Activated CD8-positive, alpha-beta memory T cell treated with anti-CD3 and anti-CD28 coated beads, Interleukin-2, amount 50 U/mL, for 1 hour (primary cell): ENCODE measurements around the gene LGALS14.
A peak's percentile ranks its signal among the peaks of the same experiment; 100 is the strongest.
"Not testable (repeated sequence)": the region's sequence is repeated elsewhere in the genome, so short reads cannot be mapped to it uniquely, and the experiment has no call there.

Experiments
- DNase-seq: peaks from one replicate; pipeline ENCODE4 v3.0.0-alpha.2; 2020; ENCODE audit errors: extremely low read depth

LGALS14 gene, protein sequence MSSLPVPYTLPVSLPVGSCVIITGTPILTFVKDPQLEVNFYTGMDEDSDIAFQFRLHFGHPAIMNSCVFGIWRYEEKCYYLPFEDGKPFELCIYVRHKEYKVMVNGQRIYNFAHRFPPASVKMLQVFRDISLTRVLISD

DNA sequence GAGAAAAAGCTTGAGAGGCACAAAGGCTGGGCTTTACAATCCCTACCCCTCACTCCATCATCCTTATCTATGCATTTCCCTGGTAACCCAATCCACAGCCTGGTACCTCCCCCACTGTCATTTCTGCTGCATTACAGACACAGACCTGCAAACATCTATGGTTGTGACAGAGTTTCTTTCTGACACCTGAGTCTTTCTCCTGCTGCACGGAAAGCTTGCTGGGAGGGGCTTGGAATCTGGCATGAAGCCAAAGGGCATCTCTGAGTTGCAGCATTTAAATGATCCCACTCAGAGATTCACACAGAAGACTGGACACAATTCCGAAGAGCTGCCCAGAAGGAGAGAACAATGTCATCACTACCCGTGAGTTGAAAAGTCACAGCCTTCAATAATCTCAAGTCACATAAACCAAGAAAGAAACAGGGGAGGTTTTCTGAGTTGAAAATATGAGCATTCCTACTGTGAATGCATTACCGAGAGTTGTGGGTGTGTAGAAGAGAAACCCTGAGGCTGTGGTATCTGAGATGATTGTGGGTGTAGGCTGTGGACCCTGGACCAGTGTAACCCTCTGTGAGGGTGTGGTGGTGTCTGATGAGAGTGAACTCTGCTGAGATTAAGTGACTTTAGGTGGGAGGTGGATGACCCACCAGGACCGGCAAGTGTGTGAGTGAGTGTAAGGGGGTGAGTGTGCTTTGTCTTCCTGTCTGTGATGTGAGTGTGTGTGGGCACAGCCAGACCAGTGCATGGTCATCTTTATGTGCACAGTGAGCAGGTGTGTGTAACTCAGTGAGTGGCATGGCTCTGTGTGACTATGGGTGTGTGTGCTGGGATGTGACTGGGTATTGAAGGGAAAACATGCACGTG is at the start of gene LGALS14:
LGALS14 (plus strand) TSS at position 301 of the 864 bp plus-strand sequence; CDS start at position 349, 48 bp downstream.
- DNase-seq, result no peak

DNA sequence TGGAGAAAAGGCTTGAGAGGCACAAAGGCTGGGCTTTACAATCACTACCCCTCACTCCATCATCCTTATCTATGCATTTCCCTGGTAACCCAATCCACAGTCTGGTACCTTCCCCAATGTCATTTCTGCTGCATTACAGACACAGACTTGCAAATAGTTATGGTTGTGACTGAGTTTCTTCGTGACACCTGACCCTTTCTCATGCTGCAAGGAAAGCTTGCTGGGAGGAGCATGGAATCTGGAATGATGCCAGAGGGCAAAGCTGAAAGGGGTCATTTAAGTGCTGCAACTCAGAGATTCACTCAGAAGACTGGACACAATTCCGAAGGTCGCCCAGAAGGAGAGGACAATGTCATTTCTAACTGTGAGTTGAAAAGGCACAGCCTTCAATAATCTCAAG is 48.7 kb upstream of the LGALS14 start, which contains the start of gene LGALS16:
LGALS16 (plus strand) TSS at position 301 of the 400 bp plus-strand sequence; CDS start at position 350, 49 bp downstream.
- DNase-seq, result no peak

DNA sequence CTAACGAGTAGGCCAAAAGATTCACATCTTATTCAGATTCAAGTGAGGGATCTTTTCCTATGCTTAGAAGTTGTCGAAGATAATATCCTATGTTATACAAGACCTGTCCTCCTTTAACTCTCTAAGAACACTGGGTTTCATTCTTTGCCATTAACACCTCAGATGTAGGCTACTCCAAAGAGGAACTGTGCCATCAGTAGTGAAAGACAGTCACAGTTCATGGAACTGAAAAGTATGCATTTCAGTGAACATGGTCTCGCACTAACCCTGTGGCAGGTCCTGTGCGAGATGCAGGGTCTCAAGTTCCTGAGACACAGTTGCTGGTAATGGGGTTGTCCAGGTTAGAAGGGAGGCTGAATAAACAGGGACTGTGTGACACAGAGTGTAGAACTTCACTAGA is 44.5 kb upstream of the LGALS14 start:
- DNase-seq, result no peak

DNA sequence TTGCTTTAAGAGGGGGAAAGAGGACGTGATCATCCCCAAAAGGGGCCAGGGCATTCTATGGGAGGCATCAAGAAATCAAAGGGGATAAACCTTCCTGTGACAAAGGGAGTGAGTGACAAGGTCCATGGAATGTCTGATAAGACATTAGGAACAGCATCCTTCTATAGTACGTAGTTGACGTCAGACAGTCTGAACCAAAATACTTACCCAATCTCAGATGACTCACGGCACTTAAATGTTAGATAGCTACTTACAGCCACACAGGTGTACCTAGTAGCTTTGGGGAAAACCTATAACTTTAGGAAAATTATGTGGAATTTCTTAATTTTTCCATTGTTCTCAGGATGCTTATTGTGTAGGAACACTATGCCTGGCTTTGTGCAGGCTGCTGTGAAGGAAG is 43.6 kb upstream of the LGALS14 start:
- no peak for DNase-seq

DNA sequence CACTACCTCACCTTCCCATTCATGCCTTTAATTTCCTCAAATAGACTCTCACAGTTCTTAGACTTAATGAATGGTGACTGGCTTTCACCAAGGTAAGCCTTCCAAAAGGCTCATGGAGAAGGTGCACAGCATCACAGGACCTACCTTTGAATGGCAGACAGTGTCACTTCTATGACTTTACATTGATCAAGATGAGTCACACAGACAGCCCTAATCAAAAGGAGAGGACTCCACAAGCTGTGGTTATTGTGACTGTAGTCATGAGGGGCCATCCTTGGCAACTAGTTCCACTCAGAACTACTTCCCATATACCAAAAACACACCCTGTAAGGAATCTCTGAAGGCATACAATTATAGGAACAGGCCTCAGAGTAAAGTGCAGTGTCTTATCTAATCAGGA is 42.7 kb upstream of the LGALS14 start:
- no peak for DNase-seq

DNA sequence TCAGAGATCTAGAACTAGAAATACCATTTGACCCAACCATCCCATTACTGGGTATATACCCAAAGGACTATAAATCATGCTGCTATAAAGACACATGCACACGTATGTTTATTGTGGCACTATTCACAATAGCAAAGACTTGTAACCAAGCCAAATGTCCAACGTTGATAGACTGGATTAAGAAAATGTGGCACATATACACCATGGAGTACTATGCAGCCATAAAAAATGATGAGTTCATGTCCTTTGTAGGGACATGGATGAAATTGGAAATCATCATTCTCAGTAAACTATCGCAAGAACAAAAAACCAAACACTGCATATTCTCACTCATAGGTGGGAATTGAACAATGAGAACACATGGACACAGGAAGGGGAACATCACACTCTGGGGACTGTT is 34.4 kb upstream of the LGALS14 start:
- DNase-seq, result not testable (repeated sequence)

DNA sequence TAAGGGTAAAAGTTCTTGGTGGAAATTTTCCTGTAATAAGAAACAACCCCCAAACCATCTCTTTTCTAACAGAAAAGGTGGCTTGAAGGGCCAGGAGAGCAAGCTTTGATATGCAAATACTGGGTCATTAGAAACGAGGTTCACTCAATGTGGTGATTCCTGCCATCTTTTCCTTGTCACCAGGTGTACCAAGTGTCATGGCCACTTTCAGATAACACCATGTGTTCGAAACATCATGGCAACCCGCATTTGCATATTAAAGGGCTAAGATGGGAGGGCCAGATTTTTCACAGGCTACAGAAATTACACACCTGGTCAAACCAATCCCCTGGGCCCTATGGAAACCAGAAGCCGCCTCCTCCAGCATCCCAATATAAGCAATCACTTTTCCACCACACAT is 33.3 kb upstream of the LGALS14 start:
- DNase-seq, result no peak

DNA sequence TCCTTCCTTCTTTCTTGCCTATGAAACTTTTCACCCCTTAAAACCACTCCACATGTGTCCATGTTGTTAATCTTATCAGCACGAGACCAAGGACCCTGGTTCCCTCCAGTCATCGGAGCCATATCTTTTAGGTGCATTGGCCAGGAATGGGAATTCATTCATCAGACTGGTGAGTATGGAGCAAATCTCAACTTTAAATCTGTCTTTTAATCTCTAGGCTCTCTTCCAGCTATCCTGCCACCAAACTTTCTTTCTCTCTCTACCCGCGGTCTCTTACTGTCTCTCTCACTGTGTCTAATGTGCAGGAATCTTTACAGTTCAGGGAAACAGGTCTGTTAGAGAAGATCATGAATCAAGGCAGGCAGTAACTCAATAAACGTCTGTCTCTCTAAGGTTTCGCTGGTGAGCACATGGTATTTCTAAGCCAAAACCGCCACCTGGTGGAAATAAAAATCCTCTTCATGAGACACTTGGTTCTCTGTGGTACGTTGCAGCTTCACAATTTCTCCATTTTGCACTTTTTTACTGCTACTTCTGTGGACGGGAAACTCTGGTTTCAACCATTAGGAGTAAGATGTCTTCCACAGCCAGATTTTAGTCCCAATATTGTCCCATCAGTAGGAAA is 32.4 kb upstream of the LGALS14 start:
- DNase-seq, result peak; percentile 26

DNA sequence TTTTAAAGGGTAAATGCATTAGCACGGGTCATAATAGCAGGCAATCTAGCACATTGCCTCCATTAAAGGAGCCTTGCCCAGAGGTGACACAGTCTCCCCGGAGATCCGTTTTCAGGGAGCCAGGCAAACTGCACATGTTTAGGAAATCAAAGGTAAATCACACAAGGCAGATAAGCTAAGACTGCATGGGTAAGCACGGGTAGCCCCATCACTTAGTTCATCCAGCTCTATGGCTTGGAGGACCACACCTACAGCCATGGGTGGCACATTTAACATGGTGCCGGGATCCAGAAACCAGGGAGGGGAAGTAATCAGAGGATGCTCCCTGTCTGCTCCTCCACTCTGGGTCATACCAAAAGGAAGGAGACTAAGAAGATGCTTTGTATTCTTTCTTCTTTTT is 31.8 kb upstream of the LGALS14 start:
- no peak for DNase-seq

DNA sequence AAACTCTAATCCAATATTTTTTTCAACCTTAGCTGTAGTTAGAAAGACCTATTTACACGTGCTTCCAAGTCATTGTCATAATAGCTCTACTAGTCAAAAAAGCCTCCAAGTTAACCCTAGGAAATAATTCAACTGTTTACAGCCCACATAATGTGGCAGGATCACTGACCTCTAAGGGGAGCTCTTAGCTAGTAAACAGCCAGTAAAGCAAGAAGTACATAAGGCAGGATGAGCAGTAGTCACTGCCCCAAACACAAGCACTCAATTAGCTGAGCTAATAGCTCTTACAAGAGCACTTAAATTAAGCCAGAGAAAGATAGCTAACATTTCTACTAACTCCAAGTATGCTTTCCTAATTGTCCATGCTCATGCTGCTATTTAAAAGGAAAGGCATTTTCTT is 30.4 kb upstream of the LGALS14 start:
- DNase-seq, result not testable (repeated sequence)

DNA sequence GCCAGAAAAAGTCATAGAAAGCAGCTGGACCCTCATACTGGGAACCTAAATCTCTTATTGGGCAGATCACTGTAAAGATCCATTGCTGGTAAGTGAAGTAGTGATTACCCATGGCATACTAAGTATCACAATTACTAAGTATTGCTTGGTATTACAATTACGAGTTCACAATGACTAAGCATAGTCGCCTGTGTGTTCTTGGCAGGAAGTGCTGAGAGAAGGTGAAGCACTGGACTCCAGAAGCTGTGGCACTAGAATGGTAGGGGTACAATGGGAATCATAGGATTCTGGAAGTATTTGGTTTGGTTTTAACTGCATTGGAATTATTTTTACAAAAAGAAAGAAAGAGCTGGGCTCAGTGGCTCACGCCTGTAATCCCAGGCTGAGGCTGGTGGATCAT is 28.3 kb upstream of the LGALS14 start:
- no peak for DNase-seq

DNA sequence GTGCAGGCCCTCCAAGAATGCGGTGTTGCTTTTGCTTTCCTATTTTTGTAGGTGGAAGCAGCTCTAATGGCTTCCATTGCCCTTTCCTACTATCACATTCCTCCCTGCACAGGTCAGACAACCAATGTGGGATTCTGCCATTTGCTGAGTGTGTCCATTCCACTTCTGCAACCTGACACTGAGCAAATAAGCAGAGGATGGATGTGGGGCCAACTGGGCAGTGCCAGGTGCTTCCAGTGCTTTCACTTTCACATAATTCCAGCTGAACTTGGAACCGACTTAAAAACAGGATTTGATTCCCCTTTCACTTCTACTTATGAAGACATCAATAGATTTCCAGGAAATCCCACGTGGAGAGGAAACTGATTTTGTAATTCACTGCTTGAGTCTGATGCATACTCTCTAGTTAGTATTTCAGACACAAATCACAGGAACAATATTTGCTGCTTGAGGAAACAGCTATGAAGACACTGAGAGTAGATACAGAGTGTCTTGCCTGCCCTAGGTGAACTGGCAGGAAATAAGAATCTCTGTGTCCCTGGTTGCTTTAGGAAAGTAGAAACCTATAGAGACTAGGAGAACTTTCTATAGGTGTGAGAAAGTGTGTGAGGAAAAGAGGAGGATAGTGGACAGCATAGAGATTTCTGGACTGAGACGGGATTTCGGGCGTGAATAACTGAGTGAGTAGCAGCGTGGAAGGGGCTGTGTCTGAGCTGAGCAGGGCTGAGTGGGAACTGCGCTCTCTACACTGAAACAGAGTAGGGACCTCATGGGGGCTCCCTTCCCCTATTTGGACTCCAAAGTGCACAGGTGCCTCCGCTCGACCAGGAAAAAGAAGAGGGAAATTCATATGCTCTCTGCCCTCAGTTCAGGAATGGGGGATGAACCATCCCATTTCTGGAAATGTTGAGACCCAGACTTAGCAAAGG is 26.1 kb upstream of the LGALS14 start:
- no peak for DNase-seq

DNA sequence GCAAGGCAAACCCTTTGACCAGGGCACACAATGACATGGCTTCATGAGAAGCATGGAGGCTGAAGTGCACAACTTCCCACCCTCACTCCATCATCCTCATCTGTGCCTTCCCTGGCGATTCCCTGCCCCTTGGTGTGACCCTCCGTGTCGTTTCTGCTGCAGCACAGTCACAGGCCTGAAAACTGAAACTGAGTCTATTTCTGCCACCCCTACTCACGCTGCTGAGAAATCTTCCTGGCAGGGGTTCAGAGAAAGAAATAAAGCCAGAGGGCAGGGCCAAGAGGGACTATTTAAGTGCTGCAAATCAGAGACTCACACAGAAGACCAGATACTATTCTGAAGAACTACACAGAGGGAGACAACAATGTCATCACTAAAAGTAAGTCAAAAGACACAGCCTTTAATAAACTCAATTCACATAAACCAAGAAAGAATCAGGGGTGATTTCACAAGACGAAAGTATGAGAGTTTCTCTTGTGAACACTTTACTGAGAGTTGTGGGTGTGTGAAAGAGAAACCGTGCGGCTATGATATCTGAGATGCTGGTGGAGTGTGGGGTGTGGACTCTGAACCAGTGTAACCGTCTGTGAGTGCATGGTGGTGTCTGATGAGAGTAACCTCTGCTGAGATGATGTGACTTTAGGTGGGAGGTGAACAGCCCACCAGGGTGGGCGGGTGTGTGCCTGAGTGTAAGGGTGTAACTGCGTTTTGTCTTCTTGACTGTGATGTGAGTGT is 25.1 kb upstream of the LGALS14 start:
- DNase-seq, result no peak

DNA sequence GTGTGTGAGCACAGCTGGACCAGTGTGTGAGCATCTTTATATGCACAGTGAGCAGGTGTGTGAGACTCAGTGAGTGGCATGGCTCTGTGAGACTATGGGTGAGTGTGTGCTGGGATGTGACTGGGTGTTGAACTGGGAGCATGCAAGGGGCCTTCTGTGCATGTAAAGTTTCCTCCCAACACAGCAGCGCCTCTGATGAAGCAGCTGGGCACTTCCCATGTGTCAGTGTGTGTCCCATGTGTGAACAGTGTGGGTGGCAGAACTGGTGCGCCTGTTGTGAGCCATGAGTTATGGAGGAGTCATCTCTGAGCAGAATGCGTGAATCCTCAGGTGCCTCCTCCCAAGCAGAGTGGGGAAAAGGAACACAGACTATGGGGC is 24.5 kb upstream of the LGALS14 start:
- DNase-seq, result no peak

DNA sequence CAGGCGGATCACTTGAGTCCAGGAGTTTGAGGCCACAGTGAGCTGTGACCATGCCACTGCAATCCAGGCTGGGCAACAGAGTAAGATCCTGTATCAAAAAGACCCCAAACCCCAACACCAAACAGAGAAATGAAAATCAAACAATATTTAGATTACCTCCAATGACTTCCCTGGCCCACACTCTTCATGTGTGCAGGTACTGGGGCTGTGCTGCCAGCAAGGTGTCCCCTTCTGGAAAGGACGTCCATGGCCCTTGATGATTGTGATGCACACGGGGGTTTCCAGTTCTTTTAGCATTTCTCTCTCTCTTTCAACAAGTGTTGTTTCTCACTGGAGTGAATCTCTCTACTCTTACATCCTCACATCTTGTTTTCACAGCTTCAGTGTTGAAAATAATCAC is 23.7 kb upstream of the LGALS14 start:
- no peak for DNase-seq

DNA sequence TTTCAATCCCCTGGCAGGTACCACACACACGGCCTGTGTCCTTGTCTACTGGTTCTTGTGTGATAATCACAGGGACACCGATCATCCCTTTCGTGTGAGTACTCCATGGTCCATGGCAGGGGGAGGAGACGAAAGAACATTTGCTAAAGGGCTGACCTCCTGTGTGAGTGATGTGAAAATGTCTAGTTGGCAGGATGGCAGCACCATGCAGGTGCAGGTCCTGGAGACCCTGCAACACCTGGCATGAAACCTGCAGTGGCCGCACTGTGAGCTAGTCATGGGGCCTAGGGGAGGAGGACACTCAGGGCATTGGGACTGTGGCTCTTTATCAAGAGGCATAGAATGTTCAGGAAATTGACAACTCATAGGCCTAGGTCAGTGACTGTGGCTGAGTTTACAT is 22.9 kb upstream of the LGALS14 start:
- no peak for DNase-seq

DNA sequence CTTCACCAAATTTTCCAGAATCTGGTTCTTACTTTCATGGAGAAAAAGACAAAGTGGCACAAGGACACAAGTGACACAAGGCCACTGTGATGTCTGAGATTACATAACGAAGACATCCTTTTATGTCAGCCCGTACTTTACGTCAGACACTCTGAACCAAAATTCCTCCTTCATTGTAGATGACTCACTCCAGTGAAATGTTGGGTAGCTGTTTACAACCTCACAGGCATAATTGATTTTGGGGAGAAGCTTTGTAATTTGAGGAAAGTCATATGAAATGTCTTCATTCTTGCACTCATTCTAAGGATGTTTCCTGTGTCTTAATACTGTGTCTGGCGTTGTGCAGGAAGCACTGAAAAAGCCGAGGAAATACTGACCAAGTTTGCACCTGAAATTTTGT is 20.0 kb upstream of the LGALS14 start:
- DNase-seq, result no peak

DNA sequence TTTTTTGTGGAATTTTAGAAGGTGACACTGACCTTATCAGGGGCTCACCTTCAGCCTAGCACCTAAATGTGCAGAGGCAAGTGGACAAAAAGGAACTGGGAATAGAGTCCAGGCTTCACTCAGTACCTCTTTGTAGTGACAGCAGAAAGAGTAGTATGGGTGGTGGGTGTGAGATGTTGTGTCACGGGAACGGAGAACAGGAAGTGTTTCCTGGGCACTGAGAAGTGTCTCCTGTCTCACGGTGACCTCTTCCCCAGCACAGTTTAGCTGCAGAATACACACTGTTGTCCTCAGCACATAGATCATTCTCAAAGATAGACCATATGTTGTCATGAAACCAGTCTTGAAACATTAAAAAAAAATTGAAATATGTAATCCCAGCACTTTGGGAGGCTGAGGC is 17.5 kb upstream of the LGALS14 start:
- DNase-seq, result no peak

DNA sequence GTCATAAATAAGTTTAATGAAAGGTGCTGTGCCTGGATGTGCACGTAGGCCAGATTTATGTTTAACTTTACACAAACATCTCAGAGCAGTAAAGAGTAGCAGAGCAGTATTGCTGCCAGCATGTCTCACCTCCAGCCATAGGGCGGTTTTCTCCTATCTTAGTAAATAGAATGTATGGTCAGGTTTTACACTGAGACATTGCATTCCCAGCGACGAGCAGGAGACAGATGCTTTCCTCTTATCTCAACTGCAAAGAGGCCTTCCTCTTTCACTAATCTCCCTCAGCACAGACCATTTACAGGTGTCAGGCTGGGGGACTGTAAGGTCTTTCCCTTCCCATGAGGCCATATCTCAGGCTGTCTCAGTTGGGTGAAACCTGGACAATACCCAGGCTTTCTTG is 15.6 kb upstream of the LGALS14 start:
- DNase-seq, result not testable (repeated sequence)

DNA sequence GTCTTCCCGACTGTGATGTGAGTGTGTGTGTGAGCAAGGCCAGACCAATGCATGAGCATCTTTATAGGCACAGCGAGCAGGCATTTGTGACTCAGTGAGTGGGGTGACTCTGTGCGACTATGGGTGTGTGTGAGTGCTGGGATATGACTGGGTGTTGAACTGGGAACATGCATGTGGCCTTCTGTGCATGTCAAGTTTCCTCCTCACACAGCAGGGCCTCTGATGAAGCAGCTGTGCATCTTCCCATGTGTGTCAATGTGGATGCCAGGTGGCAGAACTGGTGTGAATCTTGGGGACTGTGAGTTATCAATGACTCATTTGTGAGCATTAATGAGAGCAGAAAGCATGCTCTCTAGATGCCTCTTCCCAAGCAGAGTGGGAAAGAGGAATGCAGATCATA is 12.1 kb upstream of the LGALS14 start:
- no peak for DNase-seq

DNA sequence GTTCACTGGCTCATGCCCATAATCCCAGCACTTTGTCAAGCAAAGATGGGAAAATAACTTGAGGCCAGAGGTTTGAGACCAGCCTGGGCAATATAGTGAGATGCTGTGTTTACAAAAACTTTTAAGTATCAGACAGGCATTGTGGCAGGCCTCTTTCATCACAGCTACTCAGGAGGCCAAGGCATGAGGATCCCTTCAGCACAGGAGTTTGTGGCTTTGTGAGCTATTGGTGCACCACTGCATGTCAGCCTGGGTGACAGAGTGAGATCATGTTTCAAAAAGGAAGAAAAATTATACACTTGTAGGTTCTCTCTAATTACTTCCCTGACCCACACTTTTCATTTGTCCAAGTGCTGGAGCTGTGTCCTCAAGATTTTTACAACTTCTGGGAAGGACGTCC is 11.5 kb upstream of the LGALS14 start:
- no peak for DNase-seq
